GM12878 (cell line): Measurements from ENCODE around the gene CHID1. TPM values are rescaled to one million over a fixed set of nuclear protein-coding genes. Genes with fewer than 3 reads are reported as not detected.

Experiments used
- ATAC-seq: fragments of 200-7000 bp; cut with Tn5 transposase; 3 replicates; pipeline ENCODE4 v1.9.1; 2020; ENCODE audit warnings: mild to moderate bottlenecking, moderate library complexity
- BruUV-seq: library from RNA; stranded (reverse); fragments of 400-500 nt; replicated peaks from 2 replicates; lab custom pipeline; 2021; lab: Mats Ljungman, UMichigan
- CTCF ChIA-PET: fragments of 300-600 bp; sonication (Branson Sonifier 250); formaldehyde crosslinking; extraction: SDS; loops from one replicate; lab custom pipeline; 2021; ENCODE audit warnings: inconsistent platforms; lab: Yijun Ruan, JAX
- POLR2A ChIA-PET: fragments of 350-600 bp; formaldehyde crosslinking; extraction: SDS; loops from one replicate; lab custom pipeline; 2021; ENCODE audit warnings: inconsistent platforms; lab: Charles Lee
- RAD21 ChIA-PET: fragments of 300-600 bp; sonication (Branson Sonifier 250); formaldehyde crosslinking; loops from one replicate; lab custom pipeline; 2023; ENCODE audit warnings: antibody characterized with exemption; ENCODE audit not compliant: unreplicated experiment; lab: Charles Lee
- SMC1A ChIA-PET: fragments of 300-600 bp; sonication (Branson Sonifier 250); formaldehyde crosslinking; loops from one replicate; lab custom pipeline; 2023; ENCODE audit not compliant: unreplicated experiment, uncharacterized antibody; lab: Charles Lee
- DNase-seq: peaks from one replicate; pipeline ENCODE4 v3.0.0-alpha.2; 2011; ENCODE audit warnings: low read depth, low spot score
- FAIRE-seq: peaks from 3 replicates; lab custom pipeline; 2011; peaks lifted over from hg19 to GRCh38; lab: Jason Lieb, UNC
- H2AFZ ChIP-seq: 2 replicates; pipeline ENCODE4 v1.6.0; 2011; ENCODE audit warnings: low read depth, low read length, control low read depth; ENCODE audit not compliant: control insufficient read depth
- H3K27ac ChIP-seq: 2 replicates; pipeline ENCODE4 v1.5.1; 2011; ENCODE audit warnings: control low read depth; ENCODE audit not compliant: control insufficient read depth, insufficient read depth
- H3K27me3 ChIP-seq, 2 experiments: replicated peaks in 1 of 2; 2 replicates each; pipeline versions ENCODE4 v1.6.0 to v1.6.1; 2011; ENCODE audit warnings: low read length in 1 of 2; ENCODE audit not compliant: control insufficient read depth in 2 of 2, insufficient read depth in 2 of 2
- H3K36me3 ChIP-seq, 2 experiments: 2 replicates each; pipeline ENCODE4 v1.5.1; 2011; ENCODE audit warnings: low read length in 1 of 2; ENCODE audit not compliant: control insufficient read depth in 2 of 2, insufficient read depth in 2 of 2
- H3K4me1 ChIP-seq: 2 replicates; pipeline ENCODE4 v1.6.1; 2011; ENCODE audit warnings: mild to moderate bottlenecking, low read length, moderate library complexity, mixed read lengths; ENCODE audit not compliant: control insufficient read depth, insufficient read depth
- H3K4me2 ChIP-seq: 2 replicates; pipeline ENCODE4 v1.6.0; 2011; ENCODE audit warnings: control low read depth; ENCODE audit not compliant: control insufficient read depth, insufficient read depth
- H3K4me3 ChIP-seq: fragments of 200-600 bp; sonication (generic); 2 replicates; pipeline ENCODE4 v1.5.1; 2016
- H3K79me2 ChIP-seq: 2 replicates; pipeline ENCODE4 v1.6.0; 2011; ENCODE audit warnings: low read length; ENCODE audit not compliant: control insufficient read depth, insufficient read depth
- H3K9ac ChIP-seq: 2 replicates; pipeline ENCODE4 v1.8.0; 2011; ENCODE audit warnings: low read length, control low read depth, mixed read lengths; ENCODE audit not compliant: control insufficient read depth, insufficient read depth
- H3K9me3 ChIP-seq: replicated peaks from 3 replicates; pipeline ENCODE4 v1.5.1; 2011; ENCODE audit warnings: mild to moderate bottlenecking, low read length; ENCODE audit not compliant: control insufficient read depth, insufficient read depth
- H4K20me1 ChIP-seq: 2 replicates; pipeline ENCODE4 v1.6.0; 2011; ENCODE audit not compliant: control insufficient read depth, insufficient read depth
- ATF3 ChIP-seq: IDR thresholded peaks from 2 replicates; pipeline ENCODE4 v1.6.1; 2011; ENCODE audit warnings: low read depth, mild to moderate bottlenecking, low read length, moderate library complexity, borderline replicate concordance; ENCODE audit errors: extremely low read depth
- BCLAF1 ChIP-seq: fragments of 450-650 bp; IDR thresholded peaks from 2 replicates; pipeline ENCODE4 v1.6.1; 2017; ENCODE audit warnings: antibody characterized with exemption, mild to moderate bottlenecking, moderate library complexity
- EGR1 ChIP-seq, 2 experiments: IDR thresholded peaks; 1 replicate in 1 of 2; 2 replicates in 1 of 2; pipeline ENCODE4 v1.6.1; 2011 to 2012; ENCODE audit warnings: low read depth in 2 of 2, low read length in 2 of 2, borderline replicate concordance in 1 of 2, mild to moderate bottlenecking in 1 of 2, moderate library complexity in 1 of 2
- EZH2 ChIP-seq: IDR thresholded peaks from 2 replicates; pipeline ENCODE4 v1.6.1; 2012; ENCODE audit warnings: low read depth, mild to moderate bottlenecking, control low read depth, inconsistent platforms, low read length, borderline replicate concordance; ENCODE audit not compliant: control insufficient read depth
- HSF1 ChIP-seq: fragments of 150-350 bp; IDR thresholded peaks from 2 replicates; pipeline ENCODE4 v1.6.1; 2014; ENCODE audit warnings: mild to moderate bottlenecking, low read depth, low read length
- IKZF2 ChIP-seq, 2 experiments: fragments of 450-650 bp; IDR thresholded peaks; 2 replicates each; pipeline ENCODE4 v1.6.1; 2017; ENCODE audit warnings: mild to moderate bottlenecking in 2 of 2, moderate library complexity in 2 of 2
- MEF2A ChIP-seq: IDR thresholded peaks from 2 replicates; pipeline ENCODE4 v1.6.1; 2011; ENCODE audit warnings: low read depth, mild to moderate bottlenecking, low read length, moderate library complexity; ENCODE audit not compliant: insufficient read depth
- POLR2AphosphoS5 ChIP-seq: IDR thresholded peaks from 2 replicates; pipeline ENCODE4 v1.6.1; 2011; ENCODE audit warnings: mild to moderate bottlenecking, low read length, inconsistent platforms
- SPI1 ChIP-seq: IDR thresholded peaks from 2 replicates; pipeline ENCODE4 v1.6.1; 2011; ENCODE audit warnings: low read depth, mild to moderate bottlenecking, low read length, moderate library complexity, borderline replicate concordance; ENCODE audit not compliant: insufficient read depth
- TARDBP ChIP-seq: IDR thresholded peaks from 2 replicates; pipeline ENCODE4 v1.6.1; 2016; ENCODE audit warnings: borderline replicate concordance
- TCF3 ChIP-seq: IDR thresholded peaks from 2 replicates; pipeline ENCODE4 v1.6.1; 2012; ENCODE audit warnings: low read depth, mild to moderate bottlenecking, low read length, borderline replicate concordance; ENCODE audit not compliant: insufficient read depth
- YBX1 ChIP-seq: fragments of 450-650 bp; IDR thresholded peaks from 2 replicates; pipeline ENCODE4 v1.6.1; 2016; ENCODE audit warnings: antibody characterized with exemption
- YY1 ChIP-seq: IDR thresholded peaks from 2 replicates; pipeline ENCODE4 v1.6.1; 2011; ENCODE audit warnings: low read depth, mild to moderate bottlenecking, low read length
- ZBED1 ChIP-seq: IDR thresholded peaks from 2 replicates; pipeline ENCODE4 v1.6.1; 2016; ENCODE audit warnings: borderline replicate concordance
- ZNF274 ChIP-seq: IDR thresholded peaks from one replicate; pipeline ENCODE4 v1.8.0; 2011; ENCODE audit not compliant: insufficient read length, insufficient read depth
- ZNF622 ChIP-seq: fragments of 450-650 bp; IDR thresholded peaks from 2 replicates; pipeline ENCODE4 v1.6.1; 2017; ENCODE audit warnings: mild to moderate bottlenecking, inconsistent platforms
- WGBS: methylation state at CpG from one replicate; pipeline ENCODE4 v1.1.6; 2016; ENCODE audit warnings: low lambda C conversion rate; ENCODE audit not compliant: insufficient replicate concordance, insufficient coverage; ENCODE audit errors: missing lambda C conversion rate; 5-methylcytosine and 5-hydroxymethylcytosine counted together
- in situ Hi-C: fragments of 300-500 bp; cut with MboI; formaldehyde crosslinking; loops from 9 replicates; pipeline ENCODE4 v1.14.3; 2018; ENCODE audit warnings: mixed read lengths
- intact Hi-C: fragments of 100-400 bp; cut with micrococcal nuclease; formaldehyde crosslinking; loops from one replicate; pipeline ENCODE4 v1.14.2; 2022; ENCODE audit not compliant: unreplicated experiment
- polyA plus RNA-seq, 11 experiments: library from polyadenylated mRNA; depleted of rRNA in 4 of 11; unstranded in 6 of 11; stranded (reverse) in 5 of 11; fragments of >200 nt; fragmentation: Nextera tagmentation in 4 of 11; fragmentation: Illumina TruSeq in 1 of 11; extraction: Ambion mirVana in 4 of 11; extraction: Trizol in 1 of 11; gene quantifications; 1 replicate in 1 of 11; 2 replicates in 10 of 11; pipeline versions ENCODE4 v1.2.1 to v1.2.3, GENCODE V29; 2011 to 2016; ENCODE audit warnings: inconsistent platforms in 2 of 11, missing spikeins in 2 of 11, low read depth in 1 of 11
- total RNA-seq, 4 experiments: library from RNA; depleted of rRNA in 3 of 4; stranded (reverse); fragments of >200 nt in 3 of 4; fragmentation: Illumina TruSeq in 1 of 4; extraction: Trizol in 1 of 4; gene quantifications; 2 replicates each; pipeline versions ENCODE4 v1.2.1 to v1.2.3, GENCODE V29; 2013 to 2021
- TF ChIP-seq, protein P1 (sequence below): IDR thresholded peaks from 2 replicates; pipeline ENCODE4 v1.6.1; 2011; ENCODE audit warnings: low read depth, low read length, improper control_type of control experiment, borderline replicate concordance

The CHID1 gene
- total and polyA plus RNA-seq, 10 of the 15 experiments (the other 5 are each of a cell fraction or from before 2014, with no cell fraction given) = 4.8 to 75.2 (median 30.1) TPM

DNA sequence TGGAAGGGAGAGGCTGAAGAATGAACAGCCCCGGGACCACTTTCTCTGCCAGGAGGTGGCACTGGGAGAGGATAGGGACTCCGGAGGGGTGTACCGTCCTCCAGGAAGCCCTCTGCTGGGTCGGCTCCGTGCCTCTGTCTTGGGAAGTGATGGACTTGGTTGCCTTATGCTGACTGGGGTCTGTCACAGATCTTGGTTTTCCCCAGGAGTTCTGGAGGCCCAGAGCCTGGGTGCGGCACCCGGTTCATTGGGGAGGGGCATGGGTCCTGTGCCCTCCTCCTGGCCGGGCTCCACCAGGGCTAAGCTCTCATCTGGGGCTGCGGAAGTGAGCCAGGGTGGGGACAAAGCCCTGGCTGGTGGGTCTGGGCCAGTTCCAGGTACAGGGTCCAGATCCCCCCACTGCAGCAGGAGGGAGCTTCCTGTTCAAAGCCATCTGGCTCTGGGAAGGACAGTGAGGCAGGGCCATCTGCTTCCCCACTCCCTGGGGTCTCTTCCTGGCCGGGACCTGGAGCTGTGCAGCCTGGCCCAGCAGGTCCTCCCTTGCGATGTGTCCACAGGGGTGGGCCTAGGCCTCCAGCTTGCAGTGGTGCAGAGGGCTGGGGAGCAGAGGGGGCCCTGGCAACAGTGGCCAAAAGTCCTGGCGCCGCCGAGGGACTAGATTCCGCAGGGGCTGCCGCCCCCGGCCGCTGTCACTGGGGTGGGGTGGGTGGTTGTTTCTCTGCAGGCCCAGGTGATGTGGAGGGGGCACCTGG lies 14.0 kb upstream of the CHID1 start:
- H3K4me1 ChIP-seq = peaks cover 7% of the 10 kb centered on the region; the same call in 1 of the 2 replicates
- RAD21 ChIA-PET = interaction anchor here (1.2 kb wide), 1 partner anchor 14 kb away, joined by 3 read pairs; the partner anchor contains the start of gene CHID1
- no peak for DNase-seq
- H3K27ac ChIP-seq = no peak overlapping the region
- CTCF ChIA-PET = interaction anchor here (0.8 to 1.6 kb wide), 4 partner anchors 17 to 127 kb away, joined by 3 to 5 read pairs (median 3); no protein-coding TSS in a partner anchor
- H4K20me1 ChIP-seq = no peaks in the 10 kb centered on the region
- in situ Hi-C loops (no loop called here), intact Hi-C loops (loop anchor here (5.0 kb wide), 1 partner anchor 128 kb away; no protein-coding TSS in a partner anchor)
- no TSS peak for BruUV-seq
- no peak overlapping the region for H3K9ac ChIP-seq
- 88% methylated on average over 18 of the region's 18 CpGs for WGBS
- ATAC-seq = no peak
- no peaks in the 10 kb centered on the region for H3K27me3 ChIP-seq
- SMC1A ChIA-PET = no interaction called here
- POLR2A ChIA-PET = interaction anchor here (0.7 kb wide), 1 partner anchor 15 kb away, joined by 3 read pairs; no protein-coding TSS in a partner anchor
- H3K36me3 ChIP-seq = no peaks in the 10 kb centered on the region
- H3K9me3 ChIP-seq = no peaks in the 10 kb centered on the region
- no peak for FAIRE-seq
- H3K4me3 ChIP-seq = no peak overlapping the region
- H3K4me2 ChIP-seq = no peak overlapping the region
- H3K79me2 ChIP-seq = peaks cover 29% of the 10 kb centered on the region
- H2AFZ ChIP-seq = no peak overlapping the region
- TF ChIP-seq HSF1 (no peak), ATF3 (no peak), TCF3 (no peak), ZNF274 (no peak), YBX1 (no peak), TARDBP (no peak), EGR1 (IDR thresholded peaks at IDR 0.05; ENCODE audit: borderline replicate concordance in 1 of 2, low read depth in 2 of 2, low read length in 2 of 2) (no peak), ZBED1 (no peak), MEF2A (no peak), SPI1 (no peak), ZNF622 (no peak), BCLAF1 (no peak), POLR2AphosphoS5 (no peak), YY1 (no peak), IKZF2 (IDR thresholded peaks at IDR 0.05) (no peak), EZH2 (no peak)
- TF ChIP-seq, protein P1, sequence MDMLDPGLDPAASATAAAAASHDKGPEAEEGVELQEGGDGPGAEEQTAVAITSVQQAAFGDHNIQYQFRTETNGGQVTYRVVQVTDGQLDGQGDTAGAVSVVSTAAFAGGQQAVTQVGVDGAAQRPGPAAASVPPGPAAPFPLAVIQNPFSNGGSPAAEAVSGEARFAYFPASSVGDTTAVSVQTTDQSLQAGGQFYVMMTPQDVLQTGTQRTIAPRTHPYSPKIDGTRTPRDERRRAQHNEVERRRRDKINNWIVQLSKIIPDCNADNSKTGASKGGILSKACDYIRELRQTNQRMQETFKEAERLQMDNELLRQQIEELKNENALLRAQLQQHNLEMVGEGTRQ = no peak
